H1 (cell line): ENCODE data around the gene KRT77. TPM values are rescaled to one million over a fixed set of nuclear protein-coding genes. Genes with fewer than 3 reads are reported as not detected.

Source experiments
- CTCF ChIA-PET: fragments of 300-600 bp; sonication (Branson Sonifier 250); formaldehyde crosslinking; loops from one replicate; lab custom pipeline; 2021; ENCODE audit not compliant: partially characterized antibody; lab: Charles Lee
- POLR2A ChIA-PET: fragments of 300-600 bp; sonication (Branson Sonifier 250); formaldehyde crosslinking; loops from one replicate; lab custom pipeline; 2021; ENCODE audit warnings: inconsistent platforms; ENCODE audit not compliant: partially characterized antibody; lab: Charles Lee
- DNase-seq, 2 experiments: peaks; one replicate each; pipeline versions ENCODE4 v3.0.0 to v3.0.0-alpha.2; 2010 to 2022; ENCODE audit warnings: low spot score in 2 of 2, low read depth in 1 of 2, mixed read lengths in 1 of 2
- FAIRE-seq: peaks from 2 replicates; lab custom pipeline; 2011; peaks lifted over from hg19 to GRCh38; lab: Jason Lieb, UNC
- H2AFZ ChIP-seq: 2 replicates; pipeline ENCODE4 v1.8.1; 2012; ENCODE audit warnings: low read length, inconsistent platforms
- H2AK5ac ChIP-seq: 2 replicates; pipeline ENCODE4 v1.6.1; 2013; ENCODE audit warnings: low read depth, low read length
- H2BK120ac ChIP-seq: replicated peaks from 2 replicates; pipeline ENCODE3; 2013; ENCODE audit warnings: low read depth, low read length, inconsistent platforms
- H2BK12ac ChIP-seq: 2 replicates; pipeline ENCODE4 v1.6.1; 2013; ENCODE audit warnings: low read depth, low read length
- H2BK15ac ChIP-seq: 2 replicates; pipeline ENCODE4 v1.6.1; 2013; ENCODE audit warnings: low read length
- H2BK20ac ChIP-seq: 2 replicates; pipeline ENCODE4 v1.6.1; 2013; ENCODE audit warnings: low read length
- H2BK5ac ChIP-seq: 2 replicates; pipeline ENCODE4 v1.6.1; 2013; ENCODE audit warnings: low read depth, low read length
- H3K14ac ChIP-seq: 2 replicates; pipeline ENCODE4 v1.6.1; 2013; ENCODE audit warnings: inconsistent platforms; ENCODE audit not compliant: insufficient read length
- H3K18ac ChIP-seq: 2 replicates; pipeline ENCODE4 v1.6.1; 2013; ENCODE audit warnings: low read length; ENCODE audit errors: extremely low read depth
- H3K23ac ChIP-seq: 2 replicates; pipeline ENCODE4 v1.6.1; 2013; ENCODE audit warnings: inconsistent platforms; ENCODE audit not compliant: insufficient read length
- H3K23me2 ChIP-seq: 2 replicates; pipeline ENCODE4 v1.6.1; 2013; ENCODE audit warnings: low read depth, low read length
- H3K27ac ChIP-seq: 2 replicates; pipeline ENCODE4 v1.6.1; 2011; ENCODE audit warnings: low read depth, low read length, inconsistent platforms
- H3K27me3 ChIP-seq, 4 experiments: replicated peaks in 1 of 4; 1 replicate in 1 of 4; 2 replicates in 3 of 4; pipeline versions ENCODE4 v1.6.1 to v1.8.1; 2011 to 2013; ENCODE audit warnings: low read length in 3 of 4, mild to moderate bottlenecking in 3 of 4, inconsistent platforms in 2 of 4, mixed read lengths in 2 of 4, moderate library complexity in 1 of 4; ENCODE audit not compliant: control insufficient read depth in 3 of 4, insufficient read depth in 3 of 4; ENCODE audit errors: extremely low read depth in 1 of 4
- H3K36me3 ChIP-seq, 4 experiments: 2 replicates each; pipeline versions ENCODE4 v1.6.1 to v1.8.1; 2011 to 2013; ENCODE audit warnings: mild to moderate bottlenecking in 4 of 4, low read length in 3 of 4, moderate library complexity in 2 of 4, control low read depth in 1 of 4, inconsistent platforms in 1 of 4; ENCODE audit not compliant: insufficient read depth in 4 of 4, control insufficient read depth in 2 of 4
- H3K4ac ChIP-seq: replicated peaks from 2 replicates; pipeline ENCODE3; 2013; ENCODE audit warnings: low read length, low read depth, mixed read lengths, inconsistent platforms; ENCODE audit not compliant: insufficient read length
- H3K4me1 ChIP-seq, 4 experiments: replicated peaks in 1 of 4; 1 replicate in 1 of 4; 2 replicates in 3 of 4; pipeline versions ENCODE4 v1.6.1 to v1.8.1; 2011 to 2013; ENCODE audit warnings: low read length in 3 of 4, inconsistent platforms in 2 of 4, mixed read lengths in 1 of 4; ENCODE audit not compliant: insufficient read depth in 4 of 4, control insufficient read depth in 3 of 4
- H3K4me2 ChIP-seq, 2 experiments: 2 replicates each; pipeline versions ENCODE4 v1.6.1 to v1.8.1; 2011 to 2013; ENCODE audit warnings: low read depth in 2 of 2, low read length in 2 of 2, control low read depth in 1 of 2, inconsistent platforms in 1 of 2, mild to moderate bottlenecking in 1 of 2; ENCODE audit not compliant: insufficient read depth in 1 of 2
- H3K4me3 ChIP-seq, 4 experiments: fragments of 200-600, 300-600 bp in 1 of 4; sonication (generic), shearing (Covaris generic), sonication (Bioruptor Twin) in 1 of 4; 2 replicates each; pipeline versions ENCODE4 v1.5.1 to v1.8.1; 2011 to 2016; ENCODE audit warnings: low read length in 4 of 4, low read depth in 3 of 4, control low read depth in 2 of 4, inconsistent platforms in 2 of 4, mild to moderate bottlenecking in 2 of 4, mixed read lengths in 1 of 4, moderate library complexity in 1 of 4; ENCODE audit not compliant: insufficient read depth in 2 of 4; ENCODE audit errors: extremely low read depth in 1 of 4
- H3K56ac ChIP-seq: replicated peaks from 2 replicates; pipeline ENCODE3; 2013; ENCODE audit warnings: low read depth, mild to moderate bottlenecking, mixed read lengths, low read length, inconsistent platforms; ENCODE audit not compliant: insufficient read length
- H3K79me1 ChIP-seq: 2 replicates; pipeline ENCODE4 v1.6.1; 2013; ENCODE audit warnings: low read depth, low read length, control low read depth
- H3K79me2 ChIP-seq, 2 experiments: 2 replicates each; pipeline versions ENCODE4 v1.6.1 to v1.8.1; 2012 to 2013; ENCODE audit warnings: low read length in 2 of 2, mild to moderate bottlenecking in 2 of 2, inconsistent platforms in 1 of 2; ENCODE audit not compliant: insufficient read depth in 2 of 2, control insufficient read depth in 1 of 2
- H3K9ac ChIP-seq, 4 experiments: replicated peaks in 1 of 4; 1 replicate in 1 of 4; 2 replicates in 3 of 4; pipeline versions ENCODE4 v1.6.1 to v1.8.1; 2011 to 2013; ENCODE audit warnings: low read depth in 3 of 4, low read length in 3 of 4, control low read depth in 2 of 4, mild to moderate bottlenecking in 2 of 4, moderate library complexity in 2 of 4, inconsistent platforms in 1 of 4; ENCODE audit errors: extremely low read depth in 1 of 4
- H3K9me3 ChIP-seq, 2 experiments: 2 replicates each; pipeline versions ENCODE4 v1.6.1 to v1.8.1; 2012 to 2013; ENCODE audit warnings: mild to moderate bottlenecking in 2 of 2, moderate library complexity in 2 of 2, control low read depth in 1 of 2, inconsistent platforms in 1 of 2, low read depth in 1 of 2, low read length in 1 of 2, mixed read lengths in 1 of 2; ENCODE audit not compliant: insufficient read depth in 2 of 2
- H4K20me1 ChIP-seq, 2 experiments: replicated peaks in 1 of 2; 2 replicates each; pipeline versions ENCODE3 to v1.8.1; 2011 to 2013; ENCODE audit warnings: inconsistent platforms in 2 of 2, low read length in 2 of 2, mild to moderate bottlenecking in 1 of 2; ENCODE audit not compliant: insufficient read depth in 2 of 2, control insufficient read depth in 1 of 2
- H4K5ac ChIP-seq: 2 replicates; pipeline ENCODE4 v1.6.1; 2013; ENCODE audit warnings: low read length, low read depth, mixed read lengths, inconsistent platforms; ENCODE audit not compliant: insufficient read length
- H4K8ac ChIP-seq: 2 replicates; pipeline ENCODE4 v1.8.0; 2013; ENCODE audit warnings: mild to moderate bottlenecking, moderate library complexity, low read length, inconsistent platforms; ENCODE audit not compliant: insufficient read depth; ENCODE audit errors: extremely low read depth
- H4K91ac ChIP-seq: replicated peaks from 2 replicates; pipeline ENCODE3; 2013; ENCODE audit warnings: low read length, mixed read lengths, inconsistent platforms; ENCODE audit not compliant: insufficient read length
- BCL11A ChIP-seq, 2 experiments: IDR thresholded peaks; one replicate each; pipeline ENCODE4 v1.6.1; 2011; ENCODE audit warnings: low read depth in 2 of 2, low read length in 2 of 2, mild to moderate bottlenecking in 2 of 2
- CHD1 ChIP-seq: IDR thresholded peaks from 2 replicates; pipeline ENCODE4 v1.6.1; 2012; ENCODE audit warnings: low read depth, low read length, improper control_type of control experiment
- EGR1 ChIP-seq: IDR thresholded peaks from 2 replicates; pipeline ENCODE4 v1.6.1; 2011; ENCODE audit warnings: low read depth, low read length, borderline replicate concordance
- JUN ChIP-seq: IDR thresholded peaks from 2 replicates; pipeline ENCODE4 v1.6.1; 2011; ENCODE audit warnings: low read depth, mild to moderate bottlenecking, improper control_type of control experiment, low read length
- MAFK ChIP-seq: IDR thresholded peaks from 2 replicates; pipeline ENCODE4 v1.6.1; 2012; ENCODE audit warnings: low read depth, mild to moderate bottlenecking, improper control_type of control experiment, low read length
- POU5F1 ChIP-seq: IDR thresholded peaks from 2 replicates; pipeline ENCODE4 v1.6.1; 2011; ENCODE audit warnings: low read depth, mild to moderate bottlenecking, low read length, moderate library complexity
- SP2 ChIP-seq: IDR thresholded peaks from 2 replicates; pipeline ENCODE4 v1.6.1; 2012; ENCODE audit warnings: mild to moderate bottlenecking, low read length, inconsistent platforms
- WGBS, 2 experiments: shearing (Covaris generic) in 1 of 2; methylation state at CpG; one replicate each; pipeline versions ENCODE4 v1.1.6 to v1.1.7; 2013 to 2015; ENCODE audit warnings: low lambda C conversion rate in 2 of 2, mixed read lengths in 2 of 2, inconsistent platforms in 1 of 2, low coverage in 1 of 2, missing lambda C conversion rate in 1 of 2; ENCODE audit not compliant: insufficient replicate concordance in 2 of 2, insufficient coverage in 1 of 2, insufficient read length in 1 of 2; ENCODE audit errors: extremely low coverage in 1 of 2, missing lambda C conversion rate in 1 of 2; 5-methylcytosine and 5-hydroxymethylcytosine counted together
- polyA plus RNA-seq, 7 experiments: library from polyadenylated mRNA; depleted of rRNA in 3 of 7; stranded (reverse) in 5 of 7; unstranded in 2 of 7; fragments of >200 nt in 5 of 7; fragments of 200-250 nt in 2 of 7; gene quantifications; 1 replicate in 5 of 7; 2 replicates in 1 of 7; 4 replicates in 1 of 7; pipeline versions ENCODE4 v1.2.1 to v1.2.3, GENCODE V29; 2011 to 2013; ENCODE audit warnings: missing spikeins in 2 of 7, mixed read lengths in 2 of 7
- total RNA-seq: library from RNA; stranded (reverse); fragmentation: NEBNext Ultra II Directional; extraction: Animal tissue kit (Norgen Biotek cat#: 25700); gene quantifications from 2 replicates; pipeline ENCODE4 v1.2.1, GENCODE V29; 2021

KRT77 gene
- total and polyA plus RNA-seq, 2 of the 8 experiments (the other 6 are each of a cell fraction or from before 2014, with no cell fraction given), result 0.02 TPM; not detected in 1

DNA sequence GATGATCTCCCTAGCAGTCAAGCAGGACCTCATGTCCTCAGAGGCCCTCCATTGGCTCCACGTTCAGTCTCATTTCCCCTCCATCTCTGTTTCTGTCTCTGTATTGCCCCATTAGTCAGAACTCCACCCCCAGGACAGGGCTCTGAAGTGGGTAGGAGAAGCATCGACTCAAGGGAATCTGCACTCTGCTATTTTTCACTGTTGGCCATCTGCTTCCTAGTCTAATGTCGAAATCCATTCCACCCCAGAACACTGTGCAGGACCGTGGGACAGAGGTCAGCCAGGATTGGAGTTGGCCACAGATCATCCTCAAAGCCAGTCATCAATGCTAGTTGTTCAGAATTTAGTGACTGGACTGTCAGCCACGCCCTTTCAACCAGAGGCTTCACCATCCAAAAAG lies 10.1 kb downstream of the KRT77 start:
- Histone ChIP-seq H3K23ac (no peak overlapping the region), H4K91ac (no peak overlapping the region), H3K79me1 (no peaks in the 10 kb centered on the region), H3K27me3 (peaks cover 0 to 30% (median 16%) of the 10 kb centered on the region in 4 experiments; a peak in 6 of 7 replicates), H2BK12ac (no peak overlapping the region), H2BK20ac (no peak overlapping the region), H3K36me3 (no peaks in the 10 kb centered on the region), H2AFZ (no peak overlapping the region), H2BK5ac (no peak overlapping the region), H3K4me1 (peaks cover 0 to 9% (median 3%) of the 10 kb centered on the region in 4 experiments; a peak in 2 of 7 replicates), H3K4ac (no peak overlapping the region), H3K9ac (no peak overlapping the region), H3K14ac (no peak overlapping the region), H3K4me2 (no peak overlapping the region), H3K56ac (no peak overlapping the region), H2BK120ac (no peak overlapping the region), H3K4me3 (no peak overlapping the region), H3K23me2 (peaks cover 6% of the 10 kb centered on the region; the same call in 1 of the 2 replicates), H3K27ac (no peak overlapping the region), H4K8ac (no peak overlapping the region), H3K18ac (no peak overlapping the region), H2AK5ac (no peak overlapping the region), H3K9me3 (no peaks in the 10 kb centered on the region), H4K20me1 (peaks cover 0 to 2% of the 10 kb centered on the region in 2 experiments), H4K5ac (no peak overlapping the region), H2BK15ac (no peak overlapping the region), H3K79me2 (no peaks in the 10 kb centered on the region)
- ChIA-PET CTCF (interaction anchor here (0.6 to 3.8 kb wide), 24 partner anchors 14 to 667 kb away, joined by 3 to 39 read pairs (median 4); partner anchors contain the start of gene KRT3), POLR2A (no interaction called here)
- WGBS, 2 experiments, result 78% methylated on average over 5 of the region's 5 CpGs; no CpG with 5 or more reads in 1 of the 2 experiments
- no peak for DNase-seq
- no peak for FAIRE-seq
- TF ChIP-seq SP2 (no peak), MAFK (no peak), POU5F1 (no peak), BCL11A (IDR thresholded peaks at IDR 0.05; ENCODE audit: low read depth in 2 of 2, low read length in 2 of 2) (no peak), JUN (no peak), CHD1 (no peak), EGR1 (no peak)
